ENCODE results near the gene SH2B2. TPM values are rescaled to one million over a fixed set of nuclear protein-coding genes. Genes with fewer than 3 reads are reported as not detected.
"Not testable (repeated sequence)": the region's sequence is repeated elsewhere in the genome, so short reads cannot be mapped to it uniquely, and the experiment has no call there.

Gene SH2B2
- total RNA-seq, 1 donor from 2014 or later = 8.8 TPM

DNA sequence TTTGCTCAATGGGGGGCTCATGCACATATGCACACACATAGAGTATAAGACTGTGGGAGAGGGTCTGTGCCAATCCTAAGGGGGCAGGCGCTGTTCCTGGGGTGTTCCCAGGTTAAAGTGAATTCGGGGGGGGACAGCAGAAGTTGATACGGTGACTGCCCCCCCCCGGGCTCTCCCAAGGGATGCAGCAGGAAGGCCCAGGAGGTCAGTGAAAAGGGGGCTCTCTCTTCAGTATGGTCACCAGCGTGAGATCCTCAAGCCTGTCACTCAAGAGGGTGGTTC lies 37.2 kb downstream of the SH2B2 start:
- no peak for DNase-seq (ENCODE audit: extremely low spot score in 2 of 2)
- TF ChIP-seq, protein P1, sequence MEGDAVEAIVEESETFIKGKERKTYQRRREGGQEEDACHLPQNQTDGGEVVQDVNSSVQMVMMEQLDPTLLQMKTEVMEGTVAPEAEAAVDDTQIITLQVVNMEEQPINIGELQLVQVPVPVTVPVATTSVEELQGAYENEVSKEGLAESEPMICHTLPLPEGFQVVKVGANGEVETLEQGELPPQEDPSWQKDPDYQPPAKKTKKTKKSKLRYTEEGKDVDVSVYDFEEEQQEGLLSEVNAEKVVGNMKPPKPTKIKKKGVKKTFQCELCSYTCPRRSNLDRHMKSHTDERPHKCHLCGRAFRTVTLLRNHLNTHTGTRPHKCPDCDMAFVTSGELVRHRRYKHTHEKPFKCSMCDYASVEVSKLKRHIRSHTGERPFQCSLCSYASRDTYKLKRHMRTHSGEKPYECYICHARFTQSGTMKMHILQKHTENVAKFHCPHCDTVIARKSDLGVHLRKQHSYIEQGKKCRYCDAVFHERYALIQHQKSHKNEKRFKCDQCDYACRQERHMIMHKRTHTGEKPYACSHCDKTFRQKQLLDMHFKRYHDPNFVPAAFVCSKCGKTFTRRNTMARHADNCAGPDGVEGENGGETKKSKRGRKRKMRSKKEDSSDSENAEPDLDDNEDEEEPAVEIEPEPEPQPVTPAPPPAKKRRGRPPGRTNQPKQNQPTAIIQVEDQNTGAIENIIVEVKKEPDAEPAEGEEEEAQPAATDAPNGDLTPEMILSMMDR (IDR thresholded peaks at IDR 0.05) = no peak
- TF ChIP-seq POLR2AphosphoS5 (IDR thresholded peaks at IDR 0.05; ENCODE audit: insufficient read depth in 1 of 2, low read depth in 1 of 2) (no peak), POLR2A (IDR thresholded peaks at IDR 0.05) (no peak)
- Histone ChIP-seq H3K9me3 (no peaks in the 10 kb centered on the region), H3K27ac (no peak overlapping the region), H3K36me3 (no peaks in the 10 kb centered on the region), H3K4me1 (no peaks in the 10 kb centered on the region), H3K4me3 (no peak overlapping the region), H3K27me3 (no peaks in the 10 kb centered on the region)
- intact Hi-C loops (cut with DNase I) = no loop called here

DNA sequence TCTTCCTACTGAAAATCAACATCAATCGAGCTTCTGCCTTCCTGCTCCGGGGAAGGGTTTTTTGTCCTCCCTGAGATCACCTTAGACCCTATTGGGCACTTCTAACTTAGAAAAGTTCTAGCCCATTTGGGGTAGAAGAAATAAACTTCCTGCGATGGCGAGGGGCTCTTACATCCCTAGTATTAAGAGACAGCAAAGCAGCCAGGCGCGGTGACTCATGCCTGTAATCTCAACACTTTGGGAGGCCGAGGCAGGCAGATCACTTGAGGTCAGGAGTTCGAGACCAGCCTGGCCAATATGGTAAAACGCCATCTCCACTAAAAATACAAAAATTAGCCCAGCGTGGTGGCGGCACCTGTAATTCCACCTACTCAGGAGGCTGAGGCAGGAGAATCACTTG lies 38.4 kb downstream of the SH2B2 start:
- intact Hi-C loops (cut with DNase I); H3K36me3 ChIP-seq; H3K4me3 ChIP-seq; H3K9me3 ChIP-seq; H3K4me1 ChIP-seq; DNase-seq (ENCODE audit: extremely low spot score in 2 of 2); H3K27ac ChIP-seq; H3K27me3 ChIP-seq: not testable (repeated sequence)

DNA sequence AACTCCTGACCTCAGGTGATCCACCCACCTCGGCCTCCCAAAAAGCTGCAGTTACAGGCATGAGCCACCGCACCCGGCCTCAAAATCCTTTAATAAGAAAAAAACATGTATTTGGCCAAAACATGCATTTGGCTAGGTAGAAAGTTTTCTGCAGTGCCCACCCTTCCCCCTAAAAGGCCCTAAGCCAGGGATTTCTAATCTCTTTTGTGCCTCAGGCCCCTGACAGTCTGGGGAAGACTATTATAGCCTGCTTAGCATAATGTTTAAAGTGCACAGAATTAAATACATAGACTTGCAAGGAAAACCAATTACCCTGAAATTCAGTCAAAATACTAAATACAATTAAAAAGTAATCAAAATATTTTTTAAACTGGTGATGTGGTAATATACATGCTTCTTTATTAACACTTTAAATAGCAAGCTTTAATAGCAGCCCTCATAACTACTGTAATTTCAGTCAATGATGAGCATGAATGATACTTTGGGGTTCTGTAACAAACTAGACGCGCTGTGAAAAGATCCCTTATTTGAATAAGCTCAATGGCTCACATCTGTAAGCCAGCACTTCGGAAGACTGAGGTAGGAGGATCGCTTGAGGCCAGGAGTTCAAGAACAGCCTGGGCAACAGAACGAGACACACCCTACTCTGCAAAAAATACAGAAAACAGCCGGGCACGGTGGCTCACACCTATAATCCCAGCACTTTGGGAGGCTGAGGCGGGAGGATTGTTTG lies 39.7 kb downstream of the SH2B2 start:
- intact Hi-C loops (cut with DNase I) = no loop called here
- H3K36me3 ChIP-seq = no peaks in the 10 kb centered on the region
- H3K4me1 ChIP-seq = no peaks in the 10 kb centered on the region
- H3K27ac ChIP-seq = no peak overlapping the region
- no peak for DNase-seq (ENCODE audit: extremely low spot score in 2 of 2)
- no peaks in the 10 kb centered on the region for H3K9me3 ChIP-seq
- no peak for TF ChIP-seq POLR2A (IDR thresholded peaks at IDR 0.05)
- TF ChIP-seq, protein P1 (IDR thresholded peaks at IDR 0.05) = no peak
- TF ChIP-seq POLR2AphosphoS5 (IDR thresholded peaks at IDR 0.05; ENCODE audit: insufficient read depth in 1 of 2, low read depth in 1 of 2) = no peak
- no peaks in the 10 kb centered on the region for H3K27me3 ChIP-seq
- no peak overlapping the region for H3K4me3 ChIP-seq

DNA sequence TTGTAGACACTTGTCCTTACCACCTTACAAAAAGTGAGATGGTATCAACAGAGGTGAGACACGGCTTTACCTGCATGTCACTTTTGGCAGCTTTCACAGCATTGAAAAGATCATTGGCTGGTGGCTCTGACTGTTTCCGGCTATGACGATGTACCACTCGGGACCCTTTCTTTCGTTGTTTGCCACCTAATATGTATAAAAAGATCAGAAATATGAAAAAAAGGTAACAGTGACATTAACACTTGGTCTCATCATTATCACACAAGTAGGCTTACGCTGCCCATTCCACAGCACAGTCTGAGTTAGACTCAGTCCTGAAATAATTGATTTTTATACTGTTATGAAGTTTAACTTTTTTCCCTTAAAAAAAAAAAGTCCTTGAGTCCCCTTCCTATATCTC lies 40.5 kb downstream of the SH2B2 start:
- intact Hi-C loops (cut with DNase I); H3K27me3 ChIP-seq; DNase-seq (ENCODE audit: extremely low spot score in 2 of 2); H3K36me3 ChIP-seq; H3K4me3 ChIP-seq; H3K27ac ChIP-seq; H3K4me1 ChIP-seq; H3K9me3 ChIP-seq: not testable (repeated sequence)

DNA sequence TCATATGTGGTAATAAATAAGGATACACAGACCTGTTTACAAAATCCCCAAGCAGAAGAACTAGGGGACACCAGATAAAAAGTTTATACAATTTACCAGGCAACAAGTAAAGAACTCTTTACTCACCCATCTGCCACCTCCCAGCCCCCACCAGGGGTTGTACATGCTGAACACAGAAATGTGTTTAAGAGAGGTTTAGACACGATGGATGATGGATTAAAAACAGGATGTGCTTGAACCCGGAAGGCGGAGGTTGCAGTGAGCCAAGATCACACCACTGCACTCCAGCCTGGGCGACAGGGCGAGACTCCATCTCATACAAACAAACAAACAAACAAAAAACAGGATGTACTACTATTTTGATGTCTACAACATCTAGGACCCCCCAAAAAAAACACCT lies 42.2 kb downstream of the SH2B2 start:
- H3K27ac ChIP-seq; DNase-seq (ENCODE audit: extremely low spot score in 2 of 2); H3K9me3 ChIP-seq; H3K4me1 ChIP-seq; H3K4me3 ChIP-seq; H3K36me3 ChIP-seq; H3K27me3 ChIP-seq; intact Hi-C loops (cut with DNase I): not testable (repeated sequence)

DNA sequence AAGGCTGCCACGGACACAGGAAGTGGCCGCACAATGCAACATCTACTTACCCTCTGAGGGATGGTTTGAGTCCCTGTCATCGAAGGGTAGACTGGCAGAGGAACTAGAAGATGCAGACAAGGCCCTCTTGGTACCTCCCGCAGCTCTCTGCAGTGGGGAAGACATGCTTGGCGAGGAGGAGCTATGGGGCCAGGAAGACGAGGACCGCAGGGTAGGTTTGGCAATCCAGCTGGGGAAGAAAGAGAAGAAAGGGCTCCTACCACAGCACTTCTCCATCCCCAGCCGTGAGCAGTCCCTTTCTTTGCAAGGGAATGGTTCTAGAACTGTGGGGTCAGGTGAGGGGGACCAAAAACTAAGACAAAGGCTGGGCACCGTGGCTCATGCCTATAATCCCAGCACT lies 42.7 kb downstream of the SH2B2 start:
- DNase-seq (ENCODE audit: extremely low spot score in 2 of 2); H3K9me3 ChIP-seq; H3K4me1 ChIP-seq; H3K27ac ChIP-seq; H3K27me3 ChIP-seq; H3K36me3 ChIP-seq; intact Hi-C loops (cut with DNase I); H3K4me3 ChIP-seq: not testable (repeated sequence)

DNA sequence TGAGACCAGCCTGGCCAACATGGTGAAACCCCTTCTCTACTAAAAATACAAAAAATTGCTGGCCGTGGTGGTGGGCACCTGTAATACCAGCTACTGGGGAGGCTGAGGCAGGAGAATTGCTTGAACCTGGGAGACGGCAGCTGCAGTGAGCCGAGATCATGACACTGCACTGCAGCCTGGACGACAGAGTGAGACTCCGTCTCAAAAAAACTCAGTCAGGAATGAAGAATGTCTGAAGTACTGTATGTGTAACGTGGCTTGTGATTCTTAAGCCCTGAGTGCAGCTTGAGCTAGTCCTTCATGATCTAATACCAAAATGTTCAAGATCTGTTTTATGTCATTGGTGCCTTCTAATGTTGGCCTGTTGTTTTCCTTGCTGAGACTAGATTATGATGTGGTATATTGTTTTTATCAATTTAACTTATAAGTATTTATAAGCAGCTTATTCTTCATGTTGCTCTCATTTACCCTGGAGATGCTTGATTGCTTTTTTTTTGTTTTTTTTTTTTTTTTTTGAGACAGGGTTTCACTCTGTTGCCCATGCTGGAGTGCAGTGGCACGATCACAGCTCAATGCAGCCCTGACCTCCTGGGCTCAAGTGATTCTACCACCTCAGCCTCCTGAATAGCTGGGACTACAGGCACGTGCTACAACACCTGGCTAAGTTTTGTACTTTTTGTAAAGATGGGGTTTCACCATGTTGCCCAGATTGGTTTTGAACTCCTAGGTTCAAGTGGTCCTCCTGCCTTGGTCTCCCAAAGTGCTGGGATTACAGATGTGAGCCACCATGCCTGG lies 44.2 kb downstream of the SH2B2 start:
- H3K9me3 ChIP-seq; H3K4me1 ChIP-seq; H3K36me3 ChIP-seq; DNase-seq (ENCODE audit: extremely low spot score in 2 of 2); intact Hi-C loops (cut with DNase I); H3K4me3 ChIP-seq; H3K27me3 ChIP-seq; H3K27ac ChIP-seq: not testable (repeated sequence)

DNA sequence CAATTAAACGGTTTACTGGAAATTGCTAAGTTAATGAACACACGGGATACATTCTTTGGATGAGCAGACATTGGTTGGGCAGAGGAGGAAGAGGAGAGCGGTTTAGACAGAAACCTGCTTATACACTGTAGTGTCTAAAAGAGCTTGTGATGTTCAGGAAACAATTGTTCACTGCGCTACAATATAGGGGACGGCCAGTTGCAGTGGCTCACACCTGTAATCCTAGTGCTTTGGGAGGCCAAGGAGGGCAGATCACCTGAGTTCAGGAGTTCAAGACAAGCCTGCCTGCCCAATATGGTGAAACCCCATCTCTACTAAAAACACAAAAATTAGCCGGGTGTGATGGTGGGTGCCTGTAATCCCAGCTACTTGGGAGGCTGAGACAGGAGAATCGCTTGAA lies 48.9 kb downstream of the SH2B2 start:
- H3K27ac ChIP-seq; H3K4me3 ChIP-seq; DNase-seq (ENCODE audit: extremely low spot score in 2 of 2); H3K9me3 ChIP-seq; H3K27me3 ChIP-seq; H3K36me3 ChIP-seq; intact Hi-C loops (cut with DNase I); H3K4me1 ChIP-seq: not testable (repeated sequence)

DNA sequence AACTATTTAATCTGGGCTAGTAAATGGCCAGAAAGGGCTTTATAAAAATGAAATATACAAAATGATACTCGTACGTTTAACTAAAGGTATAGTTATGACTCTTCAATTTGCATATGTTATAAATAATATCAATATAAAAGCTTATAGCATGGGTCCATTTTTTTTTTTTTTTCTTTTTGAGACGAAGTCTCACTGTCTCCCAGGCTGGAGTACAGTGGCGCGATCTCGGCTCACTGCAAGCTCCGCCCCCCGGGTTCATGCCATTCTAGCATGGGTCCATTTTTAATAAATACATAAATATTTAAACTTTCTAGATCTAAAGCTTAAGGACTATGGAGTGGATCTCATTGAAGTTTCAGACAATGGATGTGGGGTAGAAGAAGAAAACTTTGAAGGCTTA lies 50.3 kb downstream of the SH2B2 start:
- intact Hi-C loops (cut with DNase I); H3K36me3 ChIP-seq; H3K4me1 ChIP-seq; H3K27me3 ChIP-seq; H3K4me3 ChIP-seq; DNase-seq (ENCODE audit: extremely low spot score in 2 of 2); H3K9me3 ChIP-seq; H3K27ac ChIP-seq: not testable (repeated sequence)

DNA sequence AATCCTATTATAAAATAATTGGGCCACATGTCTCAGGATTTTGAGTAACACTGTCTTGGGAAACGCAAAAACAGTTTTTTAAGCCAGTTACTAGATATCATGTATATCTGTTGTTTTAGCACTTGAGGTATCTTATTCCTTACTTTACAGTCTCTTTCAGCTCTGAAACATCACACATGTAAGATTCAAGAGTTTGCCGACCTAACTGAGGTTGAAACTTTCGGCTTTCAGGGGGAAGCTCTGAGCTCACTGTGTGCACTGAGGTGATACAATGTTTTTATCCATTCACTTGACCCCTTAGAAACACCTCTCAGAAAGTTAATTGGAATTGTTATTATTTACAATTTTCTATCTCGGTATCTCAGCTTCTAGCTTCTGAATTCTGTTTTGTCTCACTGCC lies 50.8 kb downstream of the SH2B2 start:
- H3K27me3 ChIP-seq; H3K36me3 ChIP-seq; H3K4me1 ChIP-seq; H3K4me3 ChIP-seq; H3K27ac ChIP-seq; intact Hi-C loops (cut with DNase I); H3K9me3 ChIP-seq; DNase-seq (ENCODE audit: extremely low spot score in 2 of 2): not testable (repeated sequence)

DNA sequence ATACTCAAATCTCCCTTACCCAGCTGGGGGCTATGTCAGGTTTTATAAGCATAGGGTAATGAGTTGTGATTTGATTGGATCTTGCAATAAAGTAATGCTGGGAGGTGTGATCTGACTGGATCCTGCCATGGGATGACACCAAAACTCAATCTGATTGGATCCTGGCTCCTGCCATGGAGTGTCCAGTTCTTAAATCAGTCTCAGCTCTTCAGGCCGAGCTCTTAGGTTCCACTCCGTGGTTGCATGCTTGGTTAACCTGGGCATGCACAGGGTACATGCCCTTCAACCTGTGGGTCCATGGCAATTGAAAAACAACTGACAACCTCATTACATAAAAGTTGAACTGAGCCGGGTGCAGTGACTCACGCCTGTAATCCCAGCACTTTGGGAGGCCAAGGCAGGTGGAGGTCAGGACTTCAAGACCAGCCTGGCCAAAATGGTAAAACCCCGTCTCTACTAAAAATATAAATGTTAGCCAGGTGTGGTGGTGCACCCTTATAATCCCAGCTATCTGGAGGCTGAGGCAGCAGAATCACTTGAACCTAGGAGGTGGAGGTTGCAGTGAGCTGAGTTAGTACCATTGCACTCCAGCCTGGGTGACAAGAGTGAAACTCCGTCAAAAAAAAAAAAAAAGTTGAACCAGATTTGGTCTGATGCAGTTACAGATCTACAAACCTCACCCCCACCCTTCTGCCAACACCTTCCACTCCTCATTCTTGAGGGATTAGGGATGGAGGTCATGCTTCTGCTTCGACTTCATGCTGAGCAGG lies 54.1 kb downstream of the SH2B2 start:
- intact Hi-C loops (cut with DNase I); H3K4me3 ChIP-seq; H3K9me3 ChIP-seq; H3K36me3 ChIP-seq; H3K27me3 ChIP-seq; H3K4me1 ChIP-seq; H3K27ac ChIP-seq; DNase-seq (ENCODE audit: extremely low spot score in 2 of 2): not testable (repeated sequence)
